Measurements from ENCODE around the gene PAFAH1B1. TPM values are rescaled to one million over a fixed set of nuclear protein-coding genes. Genes with fewer than 3 reads are reported as not detected.
"Not testable (repeated sequence)": the region's sequence is repeated elsewhere in the genome, so short reads cannot be mapped to it uniquely, and the experiment has no call there.

PAFAH1B1 gene
- total RNA-seq, 1 donor from 2014 or later, result 148 TPM

DNA sequence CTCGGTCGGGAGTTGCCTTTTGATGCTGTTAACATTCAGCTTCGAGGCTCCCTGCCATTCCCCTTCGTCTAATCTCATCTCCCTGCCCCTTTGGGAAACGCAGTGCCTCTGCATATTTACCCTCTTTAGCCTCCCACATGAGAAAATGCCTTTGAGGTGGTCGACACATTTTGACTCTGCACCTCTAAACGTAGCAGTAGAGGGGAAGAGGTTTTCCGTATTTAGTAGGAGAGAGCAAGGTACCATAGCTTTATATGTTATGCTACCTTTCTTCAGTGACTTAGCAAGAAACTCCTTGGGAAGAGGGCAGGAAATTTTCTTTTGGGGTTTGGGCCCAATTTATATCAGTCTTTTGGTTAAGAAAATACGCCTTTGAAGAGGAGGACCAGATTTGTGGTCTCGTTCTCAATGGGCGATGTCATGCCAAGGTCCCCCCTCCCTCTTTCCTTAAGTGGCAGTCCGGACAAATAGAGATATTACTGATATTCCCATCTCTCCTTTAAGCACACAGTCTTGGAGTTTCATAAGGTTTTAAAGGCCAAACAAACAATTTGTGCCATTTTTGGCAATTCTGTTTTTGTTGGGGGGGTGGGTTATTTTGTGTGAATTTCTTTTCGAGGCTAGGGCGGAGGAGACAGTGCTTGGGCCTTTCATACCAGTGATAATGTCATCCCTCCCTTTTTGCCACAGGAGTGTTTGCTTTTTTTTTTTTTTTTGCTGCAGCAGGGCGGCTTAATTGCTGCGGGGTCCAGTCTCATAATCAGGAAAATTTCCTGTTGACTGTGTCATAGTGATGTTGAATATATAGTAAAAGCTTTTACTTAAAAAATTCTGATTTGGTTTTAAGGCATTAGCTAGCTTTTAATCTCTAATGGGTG, 1.5 kb downstream of the PAFAH1B1 start:
- DNase-seq, result no peak

DNA sequence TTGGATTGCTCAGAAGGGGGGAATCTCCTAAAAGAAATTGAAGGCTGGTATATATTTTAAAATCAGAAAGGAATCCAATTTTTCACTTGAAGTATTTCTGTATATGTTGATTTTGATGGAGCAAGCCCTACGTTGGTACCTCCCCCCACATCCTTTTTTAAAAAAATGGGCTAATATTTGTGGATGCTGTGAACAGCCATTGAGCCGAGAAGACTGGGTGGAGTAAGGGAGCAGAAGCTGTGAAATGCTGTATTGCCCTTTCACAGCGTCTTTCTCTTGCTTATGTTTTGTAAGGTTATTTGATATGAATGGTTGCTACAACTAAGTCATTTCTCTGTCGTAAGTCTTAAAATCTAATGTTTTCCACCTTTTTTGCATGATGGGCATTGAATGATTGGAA, 2.3 kb downstream of the PAFAH1B1 start:
- no peak for DNase-seq

DNA sequence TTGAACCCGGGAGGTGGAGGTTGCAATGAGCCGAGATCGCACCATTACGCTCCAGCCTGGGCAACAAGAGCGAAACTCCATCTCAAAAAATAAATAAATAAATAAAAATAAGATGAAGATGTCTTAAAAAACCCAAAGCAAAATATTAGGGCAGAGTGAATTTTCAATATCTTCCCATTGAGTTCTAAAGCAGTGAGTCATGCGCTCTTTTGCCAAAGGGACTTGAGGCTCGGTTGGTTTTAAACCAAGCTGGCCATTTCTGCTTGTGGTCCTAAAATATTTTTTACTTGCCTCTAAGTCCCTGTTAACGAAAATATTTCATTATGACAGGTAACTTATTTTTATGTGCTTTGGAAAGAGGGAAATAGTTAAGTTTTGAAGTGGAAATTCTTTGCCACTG, 4.7 kb downstream of the PAFAH1B1 start:
- no peak for DNase-seq

DNA sequence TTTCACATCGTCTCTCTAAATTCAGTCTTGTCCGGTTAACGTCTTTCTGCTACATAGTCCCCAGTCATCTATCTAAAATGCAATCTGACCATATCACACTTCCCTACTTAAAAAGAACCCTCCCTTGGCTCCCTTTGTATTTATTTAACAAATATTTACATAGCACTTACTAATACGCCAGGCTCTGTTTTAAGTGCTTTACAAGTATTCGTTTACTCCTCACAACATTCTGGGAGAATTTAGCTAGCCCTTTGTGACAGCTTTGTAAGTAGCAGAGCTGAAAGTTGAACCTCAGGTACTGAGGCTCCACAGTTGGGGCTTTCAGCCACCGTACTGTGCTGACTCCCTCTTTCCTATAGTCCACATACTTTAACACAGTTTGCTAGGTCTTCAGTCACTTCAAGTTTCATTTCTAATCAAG, 9.2 kb downstream of the PAFAH1B1 start:
- no peak for DNase-seq

DNA sequence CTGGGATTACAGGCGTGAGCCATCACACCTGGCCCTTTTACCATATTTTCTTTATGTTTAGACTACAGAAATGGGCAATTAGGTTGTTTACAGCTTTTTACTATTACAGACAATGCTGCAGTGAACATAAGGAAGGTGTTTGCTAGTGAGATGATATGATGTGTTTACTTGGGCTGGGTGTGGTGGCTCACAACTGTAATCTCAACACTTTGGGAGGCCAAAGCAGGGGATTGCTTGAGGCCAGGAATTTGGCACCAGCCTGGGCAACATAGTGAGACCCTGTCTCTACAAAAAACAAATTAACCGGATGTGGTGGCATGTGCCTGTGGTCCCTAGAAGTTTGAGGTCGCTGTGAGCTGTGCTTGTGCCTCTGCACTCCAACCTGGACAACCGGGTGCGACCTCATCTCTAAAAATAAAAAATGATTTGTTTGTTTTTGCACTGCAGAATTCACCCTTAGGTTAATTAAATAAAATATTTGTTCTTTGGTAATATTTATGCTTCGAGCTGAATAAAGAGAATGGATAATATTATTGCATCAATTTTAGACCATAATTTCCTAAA, 15.0 kb downstream of the PAFAH1B1 start:
- no peak for DNase-seq

DNA sequence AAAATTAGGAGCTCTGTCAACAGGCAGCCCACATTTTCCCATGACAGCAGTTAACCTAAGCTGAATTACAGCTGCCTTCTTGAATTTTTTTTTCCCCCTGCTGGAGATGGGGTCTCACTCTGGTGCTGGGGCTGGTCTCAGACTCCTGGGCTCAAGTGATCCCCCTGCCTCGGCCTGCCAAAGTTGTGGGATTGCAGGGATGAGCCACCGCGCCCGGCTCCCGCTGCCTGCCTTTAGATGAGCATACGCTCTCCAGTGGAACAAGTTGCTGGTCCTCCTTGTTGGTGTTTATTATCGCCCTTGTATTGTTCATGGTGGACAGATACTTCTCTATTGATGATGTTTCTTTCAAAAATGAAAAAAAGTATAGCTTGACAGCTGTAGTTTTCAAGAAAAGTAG, 15.6 kb downstream of the PAFAH1B1 start:
- DNase-seq, result no peak

DNA sequence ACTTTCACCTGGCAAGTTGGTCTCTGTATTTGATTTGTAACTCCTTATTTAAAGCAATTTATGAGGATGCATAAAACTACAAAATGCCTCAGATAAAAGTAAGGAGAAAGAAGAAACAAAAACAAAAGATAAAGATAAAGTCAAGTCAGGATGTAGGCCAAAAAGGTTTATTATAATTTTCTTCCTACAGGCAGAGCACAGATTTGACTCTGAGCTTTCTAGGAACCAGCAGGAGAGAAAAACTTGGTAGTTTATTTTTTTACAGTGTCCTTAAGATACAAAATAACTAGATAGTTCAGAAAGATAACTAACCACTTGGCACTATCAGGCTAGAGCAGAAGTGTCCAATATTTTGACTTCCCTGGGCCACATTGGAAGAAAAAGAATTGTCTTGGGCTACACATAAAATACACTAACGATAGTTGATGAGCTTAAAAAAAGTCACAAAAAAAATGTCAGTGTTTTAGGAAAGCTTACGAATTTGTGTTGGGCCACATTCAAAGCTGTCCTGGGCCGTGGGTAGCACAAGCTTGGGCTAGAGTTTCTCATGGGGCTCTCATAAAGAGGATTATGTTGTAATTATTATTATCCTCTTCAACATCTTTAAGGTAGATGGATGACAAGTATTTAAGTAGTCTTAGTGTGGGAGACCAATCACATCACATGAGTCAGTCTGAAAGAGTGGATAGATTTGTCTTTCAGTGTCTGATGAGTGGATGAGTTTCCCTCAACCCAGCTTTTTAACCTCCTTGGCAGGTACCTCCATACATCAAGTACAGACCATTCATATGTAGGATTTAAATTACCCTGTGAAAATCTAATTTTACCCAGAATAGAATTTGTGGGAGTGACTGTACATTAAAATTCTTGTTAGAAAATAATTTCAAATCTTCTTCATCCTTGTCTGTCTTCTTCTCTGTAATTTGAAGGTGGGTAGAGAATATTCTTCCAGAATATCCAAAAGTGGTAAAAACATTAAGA, 17.0 kb downstream of the PAFAH1B1 start:
- no peak for DNase-seq

DNA sequence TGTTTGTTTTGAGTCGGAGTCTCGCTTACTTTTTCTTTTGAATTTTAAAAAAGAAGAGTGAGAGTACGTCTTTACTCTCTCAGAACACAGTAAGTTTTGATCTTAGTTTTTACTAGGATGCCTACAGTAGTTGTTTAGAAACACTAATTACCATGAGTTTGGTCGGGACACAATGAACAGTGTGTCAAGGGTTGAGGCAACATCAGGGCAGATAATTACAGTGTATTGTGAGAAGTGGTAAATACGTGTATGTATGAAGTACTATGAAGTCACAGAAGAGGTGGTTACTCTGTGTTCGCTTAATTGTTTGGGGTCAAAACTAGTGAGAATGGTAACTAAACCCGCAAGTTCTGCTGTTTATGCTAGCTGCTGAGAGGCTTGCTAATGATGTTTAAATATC, 18.2 kb downstream of the PAFAH1B1 start:
- DNase-seq, result no peak

DNA sequence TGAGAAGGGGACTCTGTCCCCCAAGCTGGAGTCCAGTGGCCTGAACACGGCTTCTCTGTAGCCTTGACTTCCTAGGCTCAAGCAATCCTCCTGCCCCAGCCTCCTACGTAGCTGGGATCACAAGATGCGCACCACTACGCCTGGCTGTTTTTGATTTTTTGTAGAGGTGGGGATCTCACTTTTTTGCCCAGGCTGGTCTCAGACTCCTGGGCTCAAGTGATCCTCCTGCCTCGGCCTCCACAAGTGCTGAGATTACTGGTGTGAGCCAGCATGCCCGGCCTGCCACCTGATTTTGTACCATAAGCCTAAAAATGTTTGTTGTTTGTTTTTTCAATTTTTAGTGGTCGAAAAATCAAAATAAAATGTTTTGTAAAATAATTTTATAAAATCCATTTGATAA, 19.2 kb downstream of the PAFAH1B1 start:
- DNase-seq, result no peak

DNA sequence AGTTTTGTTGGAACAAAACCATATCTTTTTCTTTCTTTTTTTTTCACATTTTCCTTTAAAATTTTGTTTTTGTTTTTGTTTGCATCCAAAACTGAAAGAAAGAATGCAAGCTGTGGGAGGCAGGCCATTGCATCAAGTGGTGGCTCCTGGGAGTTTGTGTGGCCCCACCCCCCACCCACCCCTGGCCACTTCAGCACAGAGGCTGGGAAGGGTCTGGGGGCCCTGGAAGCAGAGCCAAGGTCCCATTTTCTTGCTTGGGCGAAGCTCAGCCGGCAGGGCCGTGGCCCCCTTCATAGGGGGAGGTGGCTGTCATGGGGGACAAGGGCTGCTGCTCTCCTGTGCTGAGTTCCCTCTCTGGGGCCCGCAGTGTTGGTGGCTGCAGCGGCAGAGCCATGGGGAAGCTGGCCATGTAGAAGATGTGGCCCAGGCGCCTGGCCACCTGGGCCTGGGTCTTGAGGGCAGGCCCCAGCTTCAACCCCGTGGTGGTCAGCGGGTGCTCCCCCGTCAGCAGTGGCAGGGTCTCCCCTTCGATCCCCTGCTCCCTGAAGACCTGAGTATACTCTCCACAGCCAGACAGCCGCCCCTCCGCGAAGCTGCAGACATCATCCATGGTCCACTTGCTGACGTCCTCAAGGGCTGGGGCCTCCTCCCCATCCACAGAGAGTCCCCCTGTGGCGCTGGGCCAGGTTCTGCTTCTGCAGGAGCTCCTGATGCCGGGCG, 19.8 kb downstream of the PAFAH1B1 start:
- DNase-seq, result no peak

DNA sequence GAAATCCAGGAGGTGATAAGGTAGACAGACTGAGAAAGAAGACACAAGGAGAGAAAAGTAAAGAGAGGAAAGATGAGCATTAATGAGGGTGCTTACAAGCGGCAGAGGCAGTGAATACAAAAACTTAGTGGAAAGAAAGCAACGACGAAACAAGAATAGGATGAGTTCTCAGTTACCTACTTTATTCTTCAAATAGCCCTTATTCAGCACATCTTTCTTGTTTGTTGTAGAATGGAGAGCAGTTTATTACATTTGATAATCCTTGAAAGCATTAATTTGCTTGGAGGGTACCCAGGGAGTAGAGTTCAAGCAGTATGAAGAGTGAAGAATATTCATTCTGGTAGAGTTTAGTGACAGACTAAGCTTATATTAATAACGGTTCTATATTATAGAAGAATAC, 22.4 kb downstream of the PAFAH1B1 start:
- no peak for DNase-seq

DNA sequence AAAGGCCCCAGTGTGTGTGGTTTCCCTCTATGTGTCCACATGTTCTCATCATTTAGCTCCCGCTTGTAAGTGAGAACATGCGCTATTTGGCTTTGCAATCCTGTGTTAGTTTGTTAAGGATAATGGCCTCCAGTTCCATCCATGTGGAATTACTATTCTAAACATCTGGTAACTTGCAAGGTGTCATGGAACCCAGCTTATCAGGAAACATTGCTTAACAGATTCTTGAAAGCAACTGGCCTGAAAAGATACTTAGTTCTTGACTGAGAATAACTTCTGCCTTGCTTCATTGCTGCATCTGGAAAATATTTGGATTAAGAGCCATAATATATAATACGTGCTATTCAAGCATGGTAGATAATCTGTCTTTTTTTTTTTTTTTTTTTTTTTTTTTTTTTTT, 27.8 kb downstream of the PAFAH1B1 start:
- peak; percentile 17 for DNase-seq

DNA sequence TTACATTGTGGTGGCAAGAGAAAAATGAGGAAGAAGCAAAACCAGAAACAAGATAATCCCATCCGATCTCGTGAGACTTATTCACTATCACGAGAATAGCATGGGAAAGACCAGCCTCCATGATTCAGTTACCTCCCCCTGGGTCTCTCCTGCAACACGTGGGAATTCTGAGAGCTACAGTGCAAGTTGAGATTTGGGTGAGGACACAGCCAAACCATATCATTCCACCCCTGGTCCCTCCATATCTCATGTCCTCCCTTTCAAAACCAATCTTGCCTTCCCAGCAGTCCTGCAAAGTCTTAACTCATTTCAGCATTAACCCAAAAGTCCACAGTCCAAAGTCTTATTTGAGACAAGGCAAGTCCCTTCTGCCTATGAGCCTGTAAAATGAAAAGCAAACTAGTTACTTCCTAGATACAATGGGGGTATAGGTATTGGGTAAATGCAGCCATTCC, 28.5 kb downstream of the PAFAH1B1 start:
- not testable (repeated sequence) for DNase-seq

DNA sequence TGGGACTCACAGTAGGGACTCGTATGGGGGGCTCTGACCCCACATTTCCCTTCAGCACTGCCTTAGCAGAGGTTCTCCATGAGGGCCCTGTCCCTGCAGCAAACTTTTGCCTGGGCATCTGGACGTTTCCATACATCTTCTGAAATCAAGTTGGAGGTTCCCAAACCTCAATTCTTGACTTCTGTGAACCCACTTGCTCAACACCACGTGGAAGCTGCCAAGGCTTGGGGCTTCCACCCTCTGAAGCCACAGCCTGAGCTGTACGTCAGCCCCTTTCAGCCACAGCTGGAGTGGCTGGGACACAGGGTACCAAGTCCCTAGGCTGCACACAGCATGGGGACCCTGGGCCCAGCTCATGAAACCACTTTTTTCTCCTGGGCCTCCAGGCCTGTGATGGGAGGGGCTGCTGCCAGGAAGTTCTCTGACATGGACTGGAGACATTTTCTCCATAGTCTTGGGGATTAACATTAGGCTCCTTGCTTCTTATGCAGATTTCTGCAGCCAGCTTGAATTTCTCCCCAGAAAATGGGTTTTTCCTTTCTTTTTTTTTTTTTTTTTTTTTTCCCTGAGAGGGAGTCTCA, 29.4 kb downstream of the PAFAH1B1 start:
- DNase-seq, result not testable (repeated sequence)

DNA sequence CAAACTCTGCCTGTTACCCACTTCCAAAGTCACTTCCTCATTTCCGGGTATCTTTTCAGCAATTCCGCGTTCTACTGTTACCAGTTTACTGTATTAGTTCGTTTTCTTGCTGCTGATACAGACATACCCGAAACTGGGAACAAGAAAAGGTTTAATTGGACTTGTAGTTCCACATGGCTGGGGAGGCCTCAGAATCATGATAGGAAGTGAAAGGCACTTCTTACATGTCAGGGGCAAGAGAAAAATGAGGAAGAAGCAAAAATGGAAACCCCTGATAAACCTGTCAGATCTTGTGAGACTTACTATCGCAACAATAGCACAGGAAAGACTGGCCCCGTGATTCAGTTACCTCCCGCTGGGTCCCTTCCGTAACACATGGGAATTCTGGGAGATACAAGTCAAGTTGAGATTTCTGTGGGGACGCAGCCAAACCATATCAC, 30.9 kb downstream of the PAFAH1B1 start:
- no peak for DNase-seq

DNA sequence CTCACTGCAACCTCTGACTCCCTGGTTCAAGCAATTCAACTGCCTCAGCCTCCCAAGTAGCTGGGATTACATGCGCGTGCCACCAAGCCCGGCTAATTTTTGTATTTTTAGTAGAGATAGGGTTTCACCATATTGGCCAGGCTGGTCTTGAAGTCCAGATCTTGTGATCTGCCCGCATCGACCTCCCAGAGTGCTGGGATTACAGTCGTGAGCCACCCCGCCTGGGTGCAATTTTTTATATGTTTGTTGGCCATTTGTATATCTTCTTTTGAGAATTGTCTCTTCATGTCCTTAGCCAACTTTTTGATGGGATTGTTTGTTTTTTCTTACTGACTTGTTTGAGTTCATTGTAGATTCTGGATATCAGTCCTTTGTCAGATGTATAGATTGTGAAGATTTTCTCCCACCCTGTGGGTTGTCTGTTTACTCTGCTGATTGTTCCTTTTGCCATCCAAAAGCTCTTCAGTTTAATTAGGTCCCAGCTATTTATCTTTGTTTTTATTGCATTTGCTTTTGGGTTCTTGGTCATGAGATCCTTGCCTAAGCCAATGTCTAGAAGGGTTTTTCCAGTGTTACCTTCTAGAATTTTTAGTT, 33.3 kb downstream of the PAFAH1B1 start:
- DNase-seq, result not testable (repeated sequence)

DNA sequence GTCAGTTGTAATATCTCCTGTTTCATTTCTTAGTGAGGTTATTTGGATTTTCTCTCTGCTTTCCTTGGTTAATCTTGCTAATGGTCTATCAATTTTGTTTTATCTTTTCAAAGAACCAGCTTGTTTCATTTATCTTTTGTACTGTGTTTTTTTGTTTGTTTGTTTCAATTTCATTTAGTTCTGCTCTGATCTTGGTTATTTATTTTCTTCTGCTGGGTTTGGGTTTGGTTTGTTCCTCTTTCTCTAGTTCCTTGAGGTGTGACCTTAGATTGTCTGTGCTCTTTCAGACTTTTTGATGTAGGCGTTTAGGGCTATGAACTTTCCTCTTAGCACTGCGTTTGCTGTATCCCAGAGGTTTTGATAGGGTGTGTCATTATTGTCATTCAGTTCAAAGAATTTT, 35.5 kb downstream of the PAFAH1B1 start:
- not testable (repeated sequence) for DNase-seq

DNA sequence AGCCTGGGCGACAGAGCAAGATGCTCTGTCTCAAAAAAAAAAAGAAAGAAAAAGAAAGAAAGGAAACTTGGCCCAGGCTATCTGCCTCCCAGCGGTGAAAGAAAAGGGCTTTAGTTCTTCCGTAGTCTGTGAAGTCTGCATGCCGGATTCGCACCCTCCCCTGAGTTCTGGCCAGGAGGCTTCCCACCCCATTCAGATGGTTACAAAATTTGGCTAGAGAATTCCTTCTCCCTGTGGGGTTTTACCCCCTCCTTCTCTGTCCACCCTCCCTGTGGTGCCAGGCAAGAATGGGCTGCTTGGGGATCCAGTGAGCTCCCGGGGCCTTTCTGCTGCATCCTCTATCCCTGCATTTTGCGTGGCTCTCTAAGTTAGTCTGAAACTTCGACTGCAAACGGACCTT, 37.8 kb downstream of the PAFAH1B1 start:
- DNase-seq, result no peak

DNA sequence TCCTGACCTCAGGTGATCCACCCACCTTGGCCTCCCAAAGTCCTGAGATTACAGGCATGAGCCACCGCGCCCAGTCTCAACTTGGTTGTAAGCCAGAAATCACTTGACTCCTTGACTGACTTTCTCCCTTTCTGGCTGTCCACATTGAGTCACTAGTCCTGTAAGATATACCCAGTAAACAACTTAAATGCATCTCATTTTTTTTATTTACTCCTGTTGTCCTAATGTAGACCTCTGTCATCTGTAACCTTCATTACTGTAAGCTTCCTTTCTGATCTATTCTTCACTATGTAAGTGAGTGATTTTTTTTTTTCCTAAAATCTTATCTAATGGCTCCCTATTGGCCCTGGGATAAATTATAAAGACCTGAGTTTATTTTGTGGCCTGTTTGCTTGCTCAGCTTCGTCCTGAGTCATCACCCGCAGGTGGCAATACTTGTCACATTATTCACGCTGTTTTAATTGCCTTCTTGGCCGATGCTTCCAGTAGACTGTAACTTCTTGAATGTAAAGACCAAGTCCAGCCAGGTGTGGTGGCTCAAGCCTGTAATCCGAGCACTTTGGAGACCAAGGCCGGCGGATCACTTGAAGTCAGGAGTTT, 41.0 kb downstream of the PAFAH1B1 start:
- no peak for DNase-seq

DNA sequence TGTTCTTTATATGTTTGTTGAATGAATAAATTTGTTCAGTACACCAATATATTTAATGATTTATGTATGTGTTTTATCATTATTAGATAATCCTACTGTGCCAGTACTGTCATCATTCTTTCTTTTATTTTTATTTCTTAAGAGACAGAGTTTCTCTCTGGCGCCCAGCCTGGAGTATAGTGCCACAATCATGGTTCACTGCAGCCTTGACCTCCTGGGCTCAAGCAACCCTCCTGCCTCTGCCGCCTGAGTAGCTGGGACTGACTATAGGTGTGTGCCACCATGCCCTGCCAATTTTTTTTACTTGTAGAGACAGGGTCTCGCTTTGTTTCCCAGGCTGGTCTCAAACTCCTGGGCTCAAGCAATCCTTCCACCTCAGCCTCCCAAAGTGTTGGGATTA, 41.8 kb downstream of the PAFAH1B1 start:
- DNase-seq, result no peak

DNA sequence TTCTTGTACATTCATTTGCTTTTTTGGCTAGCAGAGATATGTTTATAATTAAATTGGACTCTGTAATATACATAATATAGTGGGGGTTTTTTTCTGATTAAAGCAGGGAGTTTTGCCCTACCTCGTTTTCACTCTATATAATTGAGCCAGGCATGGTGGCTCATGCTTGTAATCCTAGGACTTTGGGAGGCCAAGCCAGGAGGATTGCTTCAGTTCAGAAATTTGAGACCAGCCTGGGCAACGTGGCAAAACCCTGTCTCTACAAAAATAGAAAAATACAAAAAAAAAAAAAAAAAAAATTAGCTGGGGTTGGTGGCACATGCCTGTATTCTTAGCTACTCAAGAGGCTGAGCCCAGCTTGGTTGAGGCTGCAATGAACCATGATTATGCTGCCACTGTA, 42.2 kb downstream of the PAFAH1B1 start:
- DNase-seq, result no peak
